ENCODE measurements around the gene MICAL1.

DNA sequence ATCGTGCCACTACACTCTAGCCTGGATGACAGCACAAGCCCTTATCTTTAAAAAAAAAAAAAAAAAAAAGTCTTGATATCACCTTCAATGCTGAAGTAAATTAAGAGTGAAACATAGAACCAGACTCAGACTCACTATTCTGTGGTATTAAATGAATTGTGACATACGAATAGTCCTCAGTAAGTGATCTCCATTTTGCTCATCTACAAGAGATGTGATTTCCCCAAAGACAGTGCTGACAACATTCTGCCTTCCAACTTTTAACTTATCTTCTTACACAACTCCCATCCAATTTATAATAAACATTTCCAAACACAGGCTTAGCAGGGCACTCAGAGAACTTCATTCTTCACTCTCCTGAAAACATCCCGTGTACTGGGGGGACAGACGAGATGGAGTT, 19.4 kb upstream of the MICAL1 start:
- TF ChIP-seq CTCF (IDR thresholded peaks at IDR 0.05 in 8 of 11, conservative IDR thresholded peaks at IDR 0.05 in 3 of 11) (no peak), POLR2A (IDR thresholded peaks at IDR 0.05) (no peak), POLR2AphosphoS5 (IDR thresholded peaks at IDR 0.05) (no peak)

Data from spleen (tissue), 7 donors.